Panc1 (cell line): Measurements from ENCODE around the gene ADARB1. TPM values are rescaled to one million over a fixed set of nuclear protein-coding genes. Genes with fewer than 3 reads are reported as not detected.

Source experiments
- ATAC-seq: fragments of 200-7000 bp; cut with Tn5 transposase; 2 replicates; pipeline ENCODE4 v1.9.1; 2020; ENCODE audit warnings: mild to moderate bottlenecking, moderate library complexity
- BruUV-seq: library from RNA; stranded (reverse); fragments of 400-500 nt; replicated peaks from 2 replicates; lab custom pipeline; 2021; lab: Mats Ljungman, UMichigan
- CTCF ChIA-PET: fragments of 300-600 bp; sonication (Branson Sonifier 250); formaldehyde crosslinking; loops from one replicate; lab custom pipeline; 2022; ENCODE audit warnings: antibody characterized with exemption; lab: Charles Lee
- POLR2A ChIA-PET: fragments of 300-600 bp; sonication (Branson Sonifier 250); formaldehyde crosslinking; loops from one replicate; lab custom pipeline; 2022; ENCODE audit warnings: antibody characterized with exemption; lab: Charles Lee
- DNase-seq: peaks from one replicate; pipeline ENCODE4 v3.0.0-alpha.2; 2010; ENCODE audit warnings: low read depth, low spot score
- H3K27ac ChIP-seq: 2 replicates; pipeline ENCODE4 v1.5.1; 2011; ENCODE audit warnings: mild to moderate bottlenecking, low read length, inconsistent platforms
- H3K27me3 ChIP-seq: fragments of 200-500 bp; sonication (Bioruptor generic); 2 replicates; pipeline ENCODE4 v1.6.0; 2014; ENCODE audit warnings: low read length, inconsistent platforms; ENCODE audit not compliant: control insufficient read depth, insufficient read depth
- H3K36me3 ChIP-seq: fragments of 200-500 bp; sonication (Bioruptor generic); 2 replicates; pipeline ENCODE4 v1.5.1; 2014; ENCODE audit warnings: inconsistent platforms, mild to moderate bottlenecking, low read length, moderate library complexity; ENCODE audit not compliant: control insufficient read depth, insufficient read depth
- H3K4me1 ChIP-seq: 2 replicates; pipeline ENCODE4 v1.5.1; 2011; ENCODE audit warnings: inconsistent platforms, mild to moderate bottlenecking, low read length, moderate library complexity; ENCODE audit not compliant: control insufficient read depth, insufficient read depth
- H3K4me3 ChIP-seq, 2 experiments: 2 replicates each; pipeline ENCODE4 v1.5.1; 2011 to 2012; ENCODE audit warnings: low read depth in 2 of 2, low read length in 2 of 2, mild to moderate bottlenecking in 2 of 2, inconsistent platforms in 1 of 2, moderate library complexity in 1 of 2
- H3K9me3 ChIP-seq: fragments of 200-500 bp; sonication (Bioruptor generic); 2 replicates; pipeline ENCODE4 v1.5.1; 2014; ENCODE audit warnings: low read depth, mild to moderate bottlenecking, inconsistent platforms, low read length, moderate library complexity; ENCODE audit not compliant: control insufficient read depth, insufficient read depth
- CTCF ChIP-seq: fragments of 450-650 bp; IDR thresholded peaks from 2 replicates; pipeline ENCODE4 v1.5.1; 2017; ENCODE audit warnings: mild to moderate bottlenecking
- POLR2AphosphoS5 ChIP-seq: IDR thresholded peaks from 2 replicates; pipeline ENCODE4 v1.6.1; 2012; ENCODE audit warnings: mild to moderate bottlenecking, low read depth, low read length, moderate library complexity
- REST ChIP-seq, 2 experiments: IDR thresholded peaks; 2 replicates each; pipeline ENCODE4 v1.6.1; 2011 to 2012; ENCODE audit warnings: low read depth in 2 of 2, control low read depth in 1 of 2, low read length in 1 of 2, mild to moderate bottlenecking in 1 of 2, moderate library complexity in 1 of 2; ENCODE audit not compliant: insufficient read depth in 1 of 2
- SIN3A ChIP-seq: IDR thresholded peaks from 2 replicates; pipeline ENCODE4 v1.6.1; 2012; ENCODE audit warnings: low read depth, mild to moderate bottlenecking, low read length, moderate library complexity, borderline replicate concordance; ENCODE audit not compliant: insufficient read depth
- TCF7L2 ChIP-seq: IDR thresholded peaks from 2 replicates; pipeline ENCODE4 v1.6.1; 2011; ENCODE audit warnings: mild to moderate bottlenecking, low read depth, low read length, inconsistent platforms
- in situ Hi-C: cut with HindIII; loops from 2 replicates; pipeline ENCODE4 v1.10.0; 2016; ENCODE audit warnings: low sequenced_read_pairs, low pct_unique_long_range_greater_than_20kb
- intact Hi-C: fragments of 100-400 bp; cut with micrococcal nuclease; formaldehyde crosslinking; loops from one replicate; pipeline ENCODE4 v1.10.0; 2022; ENCODE audit not compliant: unreplicated experiment
- total RNA-seq: library from RNA; stranded (reverse); gene quantifications from one replicate; pipeline ENCODE4 v1.2.1, GENCODE V29; 2021; ENCODE audit not compliant: unreplicated experiment

ADARB1 gene
- total RNA-seq, 1 experiment from 2014 or later = 15.0 TPM

GRCh38 chr21:45200581-45201296 lies 126.4 kb downstream of the ADARB1 start:
- BruUV-seq = no TSS peak
- ChIA-PET CTCF (no interaction called here), POLR2A (no interaction called here)
- Histone ChIP-seq H3K4me3 (no peak overlapping the region), H3K27me3 (no peaks in the 10 kb centered on the region), H3K4me1 (no peaks in the 10 kb centered on the region), H3K27ac (no peak overlapping the region), H3K9me3 (no peaks in the 10 kb centered on the region), H3K36me3 (no peaks in the 10 kb centered on the region)
- ATAC-seq (no peak), DNase-seq (no peak)
- in situ Hi-C loops = no loop called here
- TF ChIP-seq CTCF = no peak
- TF ChIP-seq POLR2AphosphoS5 = no peak
- TF ChIP-seq TCF7L2 = no peak
- TF ChIP-seq SIN3A = no peak
- no peak for TF ChIP-seq REST (IDR thresholded peaks at IDR 0.05; ENCODE audit: insufficient read depth in 1 of 2, low read depth in 2 of 2, low read length in 1 of 2)
- intact Hi-C loops = no loop called here

GRCh38 chr21:45202344-45202743 lies 128.0 kb downstream of the ADARB1 start:
- POLR2A ChIA-PET = no interaction called here
- CTCF ChIA-PET = no interaction called here
- peak; percentile 56 for ATAC-seq
- in situ Hi-C loops (no loop called here), intact Hi-C loops (no loop called here)
- Histone ChIP-seq H3K4me1 (no peaks in the 10 kb centered on the region), H3K4me3 (no peak overlapping the region), H3K36me3 (no peaks in the 10 kb centered on the region), H3K9me3 (no peaks in the 10 kb centered on the region), H3K27ac (no peak overlapping the region), H3K27me3 (no peaks in the 10 kb centered on the region)
- BruUV-seq = no TSS peak
- DNase-seq = no peak
- TF ChIP-seq REST (IDR thresholded peaks at IDR 0.05; ENCODE audit: insufficient read depth in 1 of 2, low read depth in 2 of 2, low read length in 1 of 2) (no peak), SIN3A (no peak), TCF7L2 (no peak), POLR2AphosphoS5 (no peak), CTCF (no peak)
